ENCODE measurements around the gene PRDM12.
A peak's percentile ranks its signal among the peaks of the same experiment; 100 is the strongest.
"Not testable (repeated sequence)": the region's sequence is repeated elsewhere in the genome, so short reads cannot be mapped to it uniquely, and the experiment has no call there.

Gene PRDM12

DNA sequence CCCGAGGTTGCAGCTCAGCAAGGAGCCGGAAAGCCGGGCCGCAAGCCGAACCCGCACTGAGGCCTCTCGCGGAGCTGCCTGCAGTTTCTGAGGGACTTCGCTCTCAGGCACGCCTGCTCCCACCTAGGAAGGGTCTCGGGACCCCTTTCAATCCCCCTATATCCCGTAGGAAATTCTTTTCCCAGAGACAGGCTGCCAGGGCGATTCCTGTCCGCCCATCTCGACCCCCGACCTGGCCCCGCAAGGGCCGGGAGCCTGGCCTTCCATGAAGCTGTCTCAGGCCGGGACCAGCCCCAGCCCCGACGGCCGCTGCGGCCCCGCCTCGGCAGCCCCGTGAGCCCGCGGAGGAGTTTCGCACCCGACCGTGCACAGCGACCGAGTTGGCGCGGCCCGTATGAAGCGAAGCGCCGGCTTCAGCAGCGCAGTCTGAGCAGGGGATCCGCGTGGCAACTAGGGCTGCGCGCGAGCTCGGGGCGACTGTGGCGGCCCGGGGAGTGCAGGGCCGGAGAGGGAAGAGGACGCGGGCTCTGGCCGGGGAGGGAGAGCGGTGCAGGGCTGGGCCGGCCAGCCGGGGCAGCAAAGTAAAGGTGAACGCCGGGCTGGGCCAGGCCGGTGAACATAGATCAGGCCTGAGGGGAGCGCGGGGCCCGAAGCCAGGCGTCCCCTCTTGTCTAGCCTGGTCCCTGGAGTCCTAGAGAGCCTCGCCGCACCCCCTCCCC lies 977 bp upstream of the PRDM12 start:
- no peak for DNase-seq (ENCODE audit: low read depth in 3 of 3, low spot score in 1 of 3)

DNA sequence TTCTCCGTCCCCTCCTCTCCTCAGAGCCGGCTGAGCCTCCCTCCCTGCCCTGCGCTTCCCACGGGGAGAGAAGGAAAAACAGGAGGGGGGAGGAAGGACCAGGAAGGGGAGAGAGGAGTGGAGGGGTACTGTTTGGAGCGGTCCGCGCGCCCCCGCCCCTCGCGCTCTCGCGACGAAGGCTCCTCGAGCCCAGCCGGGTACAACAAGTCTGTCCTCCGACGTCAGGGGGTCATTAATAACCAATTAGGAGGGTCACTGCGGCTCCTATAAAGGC lies 480 bp upstream of the PRDM12 start:
- no peak for DNase-seq (ENCODE audit: low read depth in 3 of 3, low spot score in 1 of 3)

- DNase-seq (ENCODE audit: low read depth in 3 of 3, low spot score in 1 of 3) = no peak
These were observed 636 bp downstream of the PRDM12 start for GRCh38 chr9:130665029-130665430.

GRCh38 chr9:130665431-130666392 lies 1.3 kb downstream of the PRDM12 start:
- no peak for DNase-seq (ENCODE audit: low read depth in 3 of 3, low spot score in 1 of 3)

DNA sequence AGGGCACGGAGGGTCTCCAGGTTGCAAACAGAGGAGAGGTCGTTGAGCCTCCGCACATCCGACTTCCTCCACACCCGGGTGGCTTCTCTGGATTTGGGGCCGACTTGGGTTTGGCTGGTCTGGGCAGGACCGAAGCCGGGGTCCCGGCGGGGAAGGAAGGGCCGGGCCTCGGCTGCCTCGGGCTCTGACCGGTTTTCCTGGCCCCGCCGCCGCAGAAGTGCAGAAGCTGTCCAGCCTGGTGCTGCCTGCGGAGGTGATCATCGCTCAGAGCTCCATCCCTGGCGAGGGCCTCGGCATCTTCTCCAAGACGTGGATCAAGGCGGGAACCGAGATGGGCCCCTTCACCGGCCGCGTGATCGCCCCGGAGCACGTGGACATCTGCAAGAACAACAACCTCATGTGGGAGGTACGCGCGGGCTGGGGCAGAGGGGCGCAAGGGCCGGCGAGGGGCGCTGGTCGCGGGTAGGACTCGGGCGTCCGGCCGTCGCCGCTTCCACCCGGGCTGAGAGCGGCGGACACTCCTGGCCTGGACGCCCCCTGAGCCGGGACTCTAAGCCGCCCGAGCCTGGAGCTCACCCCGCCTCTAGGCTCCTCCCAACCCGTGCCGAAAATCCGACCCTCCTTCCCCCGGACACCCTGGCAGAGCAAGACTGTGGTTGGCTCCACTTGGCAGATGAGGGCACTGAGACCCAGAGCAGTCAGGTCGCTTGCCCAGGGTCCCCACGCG lies 2.2 kb downstream of the PRDM12 start:
- DNase-seq (ENCODE audit: low read depth in 3 of 3, low spot score in 1 of 3) = no peak

GRCh38 chr9:130667120-130667435 lies 2.7 kb downstream of the PRDM12 start:
- no peak for DNase-seq (ENCODE audit: low read depth in 3 of 3, low spot score in 1 of 3)

DNA sequence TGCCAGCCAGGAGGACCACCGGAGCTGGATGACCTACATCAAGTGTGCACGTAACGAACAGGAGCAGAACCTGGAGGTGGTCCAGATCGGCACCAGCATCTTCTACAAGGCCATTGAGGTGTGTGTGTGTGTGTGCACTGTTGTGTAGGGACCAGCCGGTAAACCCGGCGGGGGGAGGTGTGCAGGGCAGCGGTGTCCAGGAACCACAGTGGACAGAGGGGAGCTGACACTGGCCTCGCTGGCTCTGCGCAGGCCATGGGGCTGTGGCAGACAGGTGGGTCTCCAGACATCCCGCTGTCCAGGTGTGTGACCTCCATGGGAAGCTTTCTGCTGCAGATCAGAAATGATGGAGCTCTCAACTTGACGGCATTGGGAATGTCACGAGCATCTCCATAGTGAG lies 3.8 kb downstream of the PRDM12 start:
- DNase-seq (ENCODE audit: low read depth in 3 of 3, low spot score in 1 of 3) = no peak

- no peak for DNase-seq (ENCODE audit: low read depth in 3 of 3, low spot score in 1 of 3)
These were observed 4.3 kb downstream of the PRDM12 start for GRCh38 chr9:130668659-130669058.

- no peak for DNase-seq (ENCODE audit: low read depth in 3 of 3, low spot score in 1 of 3)
These were observed 5.6 kb downstream of the PRDM12 start for GRCh38 chr9:130669965-130670364.

DNA sequence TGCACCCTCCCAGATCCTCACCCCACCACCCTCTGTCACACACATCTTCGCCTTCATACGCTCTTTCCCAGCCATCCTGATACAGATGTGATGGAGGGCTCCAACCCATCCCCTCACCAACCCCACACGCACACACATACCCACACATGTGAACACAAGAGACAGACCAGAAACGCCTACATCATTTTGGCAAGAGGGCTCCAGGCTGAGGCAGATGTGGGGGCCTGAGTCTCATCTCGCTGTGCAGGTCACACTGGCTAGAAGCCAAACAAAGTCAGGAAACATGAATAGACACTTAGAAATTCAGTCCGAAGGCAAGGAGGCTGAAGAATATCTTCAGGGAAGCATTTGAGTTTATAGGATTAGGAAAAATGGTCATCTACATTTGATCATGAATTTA lies 6.2 kb downstream of the PRDM12 start:
- no peak for DNase-seq (ENCODE audit: low read depth in 3 of 3, low spot score in 1 of 3)

DNA sequence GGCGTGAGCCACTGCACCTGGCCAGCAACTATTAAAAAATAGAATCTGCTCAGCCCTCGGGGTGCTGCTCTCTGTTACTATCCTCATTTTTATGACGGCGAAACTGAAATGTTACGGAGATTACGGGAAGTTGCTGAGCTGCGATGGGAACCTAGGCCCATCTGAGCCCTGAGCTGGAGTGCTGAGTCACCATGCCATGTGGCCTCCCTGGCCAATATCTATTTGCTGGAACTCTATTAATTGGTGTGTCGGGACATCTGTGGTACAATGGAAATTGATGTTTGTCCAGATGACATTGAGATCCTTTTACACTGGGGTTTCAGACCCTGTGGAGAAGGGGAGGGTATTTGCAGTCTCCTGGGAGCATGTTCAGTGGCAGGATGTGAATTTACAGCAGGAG lies 8.1 kb downstream of the PRDM12 start:
- no peak for DNase-seq (ENCODE audit: low read depth in 3 of 3, low spot score in 1 of 3)

- DNase-seq (ENCODE audit: low read depth in 3 of 3, low spot score in 1 of 3) = no peak
These were observed 8.7 kb downstream of the PRDM12 start for GRCh38 chr9:130672933-130673615.

DNA sequence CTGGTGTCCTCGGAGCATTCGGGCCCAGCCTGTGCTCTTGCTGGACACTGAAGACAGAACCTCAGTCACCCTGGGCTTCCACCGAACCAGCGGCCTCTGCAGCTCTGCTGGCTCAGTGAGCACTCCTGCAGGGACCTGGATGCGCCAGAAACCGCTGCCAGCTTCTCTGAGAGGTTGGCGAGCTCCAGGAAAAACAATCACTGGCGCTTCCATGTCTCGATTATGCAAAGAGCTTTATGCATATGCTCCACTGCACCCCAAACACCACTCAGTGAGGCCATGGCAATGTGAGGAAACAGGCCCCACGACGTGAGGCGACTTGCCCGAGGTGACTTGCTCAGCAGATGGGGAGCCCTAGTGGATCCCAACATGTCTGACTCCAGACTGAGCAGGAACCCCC lies 11.0 kb downstream of the PRDM12 start:
- DNase-seq (ENCODE audit: low read depth in 3 of 3, low spot score in 1 of 3) = no peak

- DNase-seq (ENCODE audit: low read depth in 3 of 3, low spot score in 1 of 3) = no peak
These were observed 12.9 kb downstream of the PRDM12 start for GRCh38 chr9:130677252-130677651.

DNA sequence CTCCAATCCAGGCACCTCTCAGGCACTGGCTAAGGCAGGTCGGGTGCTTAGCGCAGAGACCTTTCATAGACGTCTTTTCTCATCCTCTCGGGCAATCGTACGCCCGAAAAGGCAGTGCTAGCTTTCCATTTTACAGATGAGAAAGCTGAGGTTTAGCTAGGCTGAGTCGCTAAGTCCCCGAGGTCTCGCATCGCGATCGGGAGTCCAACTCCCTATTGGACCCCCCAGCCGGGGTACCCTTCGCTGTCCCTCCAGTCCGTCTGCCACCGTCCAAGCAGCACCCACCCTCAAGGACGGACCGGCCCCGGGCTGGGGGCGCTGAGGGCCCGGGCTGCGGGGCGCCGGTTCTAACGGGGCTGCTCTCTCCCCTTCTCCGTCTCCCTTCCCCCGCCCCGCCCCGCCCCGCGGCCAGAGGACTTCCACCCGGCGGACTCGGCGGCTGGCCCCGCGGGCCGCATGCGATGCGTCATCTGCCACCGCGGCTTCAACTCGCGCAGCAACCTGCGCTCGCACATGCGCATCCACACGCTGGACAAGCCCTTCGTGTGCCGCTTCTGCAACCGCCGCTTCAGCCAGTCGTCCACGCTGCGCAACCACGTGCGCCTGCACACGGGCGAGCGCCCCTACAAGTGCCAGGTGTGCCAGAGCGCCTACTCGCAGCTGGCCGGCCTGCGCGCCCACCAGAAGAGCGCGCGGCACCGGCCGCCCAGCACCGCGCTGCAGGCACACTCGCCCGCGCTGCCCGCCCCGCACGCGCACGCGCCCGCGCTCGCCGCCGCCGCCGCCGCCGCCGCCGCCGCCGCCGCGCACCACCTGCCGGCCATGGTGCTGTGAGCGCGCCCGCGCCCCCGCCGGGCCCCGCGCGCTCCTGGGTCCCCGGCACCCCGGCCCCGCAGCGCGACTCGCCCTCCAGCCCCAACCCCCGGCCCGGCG lies 16.7 kb downstream of the PRDM12 start:
- DNase-seq (ENCODE audit: low read depth in 3 of 3, low spot score in 1 of 3) = peak in 2 of 3 donors; percentile 18 to 54

DNA sequence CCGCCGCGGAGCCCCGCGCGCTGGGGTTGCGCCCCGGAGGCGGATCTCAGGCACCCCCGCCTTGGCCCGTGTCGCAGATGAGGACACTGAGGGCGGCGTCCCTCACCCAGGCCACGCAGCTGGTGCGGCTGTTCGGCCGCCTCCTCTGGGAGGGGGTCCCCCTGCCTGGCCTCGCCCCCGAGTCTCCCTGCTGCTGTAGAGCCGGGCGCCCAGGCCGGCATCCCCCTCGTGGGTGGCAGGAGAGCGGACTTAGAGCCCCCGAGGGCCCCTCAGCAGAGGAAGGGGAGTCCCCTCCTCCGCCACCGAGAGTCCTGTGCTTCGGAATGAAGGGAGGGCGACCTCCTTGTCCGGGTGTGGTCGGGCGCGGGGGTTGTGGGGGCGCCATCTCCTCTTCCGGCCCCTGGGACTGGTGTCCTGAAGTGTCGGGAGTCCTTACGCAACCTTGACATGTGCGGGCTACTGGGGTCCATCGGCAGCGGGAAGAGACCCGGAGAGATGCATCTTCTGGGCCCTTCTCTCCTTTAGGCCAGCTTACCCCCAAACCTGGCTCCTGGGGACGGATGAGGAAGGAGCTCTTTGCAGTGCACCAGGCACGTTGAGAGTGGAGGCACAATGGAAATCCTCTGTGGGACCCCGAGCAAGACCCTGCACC lies 17.5 kb downstream of the PRDM12 start:
- DNase-seq (ENCODE audit: low read depth in 3 of 3, low spot score in 1 of 3) = no peak

- peak in 1 of 3 donors; percentile 55 for DNase-seq (ENCODE audit: low read depth in 3 of 3, low spot score in 1 of 3)
These were observed 18.2 kb downstream of the PRDM12 start for GRCh38 chr9:130682421-130683121.

DNA sequence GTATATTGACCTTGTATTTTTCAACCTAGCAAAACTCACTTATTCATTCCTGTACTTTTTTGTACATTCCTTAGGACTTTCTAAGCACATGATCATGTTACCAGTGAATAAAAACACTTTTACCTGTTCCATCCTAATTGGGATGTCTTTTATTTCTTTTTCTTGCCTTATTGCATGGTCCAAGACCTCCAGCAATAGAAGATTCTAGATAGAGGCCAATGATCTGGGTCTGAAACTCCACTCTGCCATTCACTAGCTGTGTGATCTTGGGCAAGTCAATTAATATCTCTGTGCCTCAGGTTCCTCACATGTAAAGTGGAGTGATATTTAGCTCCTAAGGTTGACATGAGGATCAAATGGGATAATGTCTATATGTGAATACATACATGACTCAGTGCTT lies 20.7 kb downstream of the PRDM12 start:
- no peak for DNase-seq (ENCODE audit: low read depth in 3 of 3, low spot score in 1 of 3)

DNA sequence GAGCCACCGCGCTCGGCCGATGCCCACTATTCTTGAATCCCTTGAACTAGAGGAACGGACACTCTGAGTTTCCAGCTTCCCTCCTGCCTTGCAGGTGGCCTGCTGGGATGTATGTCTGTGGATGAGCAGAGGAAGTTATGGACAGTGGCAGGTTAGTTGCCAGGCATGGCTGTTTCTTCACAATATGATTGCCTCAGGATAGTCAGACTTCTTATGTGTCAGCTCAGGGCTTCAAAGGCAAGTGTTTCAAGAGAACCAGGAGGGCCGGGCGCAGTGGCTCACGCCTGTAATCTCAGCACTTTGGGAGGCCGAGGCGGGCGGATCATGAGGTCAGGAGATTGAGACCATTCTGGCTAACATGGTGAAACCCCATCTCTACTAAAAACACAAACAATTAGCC lies 21.6 kb downstream of the PRDM12 start:
- DNase-seq (ENCODE audit: low read depth in 3 of 3, low spot score in 1 of 3) = not testable (repeated sequence)

Measured in stimulated activated CD4-positive, alpha-beta T cell treated with anti-CD3 and anti-CD28 coated beads, TNF-alpha, amount 100 ng/mL, for 1 hour (primary cell).